ENCODE data around the gene MAX. TPM values are rescaled to one million over a fixed set of nuclear protein-coding genes. Genes with fewer than 3 reads are reported as not detected.

Gene MAX
- total RNA-seq, 1 experiment from 2014 or later: 83.6 TPM

DNA sequence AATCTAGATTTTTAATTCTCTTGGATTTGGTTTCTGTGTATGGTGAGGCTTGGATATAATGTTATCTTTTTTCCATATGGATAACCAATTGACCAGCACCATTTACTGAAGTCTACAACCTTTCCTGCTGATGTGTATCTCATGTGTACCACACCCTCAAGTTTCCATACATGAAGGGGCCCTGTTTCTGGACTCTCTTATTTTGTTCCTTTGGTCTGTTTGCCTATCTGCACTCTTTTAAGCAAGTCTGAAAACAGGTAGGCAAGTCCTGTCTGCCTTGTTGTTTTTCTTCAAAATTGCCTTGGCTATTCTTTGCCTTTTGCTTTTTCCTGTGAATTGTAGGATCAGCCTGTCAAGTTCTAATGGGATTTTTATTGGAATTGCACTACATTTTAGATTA is 44.6 kb downstream of the MAX start:
- H3K9me3 Mint-ChIP-seq (ENCODE audit: low read depth, unreplicated experiment): no peaks in the 10 kb centered on the region
- H3K27me3 Mint-ChIP-seq (ENCODE audit: unreplicated experiment): no peaks in the 10 kb centered on the region
- H3K36me3 Mint-ChIP-seq (ENCODE audit: insufficient read depth, unreplicated experiment): peaks cover 16% of the 10 kb centered on the region
- TF ChIP-seq, protein P1, sequence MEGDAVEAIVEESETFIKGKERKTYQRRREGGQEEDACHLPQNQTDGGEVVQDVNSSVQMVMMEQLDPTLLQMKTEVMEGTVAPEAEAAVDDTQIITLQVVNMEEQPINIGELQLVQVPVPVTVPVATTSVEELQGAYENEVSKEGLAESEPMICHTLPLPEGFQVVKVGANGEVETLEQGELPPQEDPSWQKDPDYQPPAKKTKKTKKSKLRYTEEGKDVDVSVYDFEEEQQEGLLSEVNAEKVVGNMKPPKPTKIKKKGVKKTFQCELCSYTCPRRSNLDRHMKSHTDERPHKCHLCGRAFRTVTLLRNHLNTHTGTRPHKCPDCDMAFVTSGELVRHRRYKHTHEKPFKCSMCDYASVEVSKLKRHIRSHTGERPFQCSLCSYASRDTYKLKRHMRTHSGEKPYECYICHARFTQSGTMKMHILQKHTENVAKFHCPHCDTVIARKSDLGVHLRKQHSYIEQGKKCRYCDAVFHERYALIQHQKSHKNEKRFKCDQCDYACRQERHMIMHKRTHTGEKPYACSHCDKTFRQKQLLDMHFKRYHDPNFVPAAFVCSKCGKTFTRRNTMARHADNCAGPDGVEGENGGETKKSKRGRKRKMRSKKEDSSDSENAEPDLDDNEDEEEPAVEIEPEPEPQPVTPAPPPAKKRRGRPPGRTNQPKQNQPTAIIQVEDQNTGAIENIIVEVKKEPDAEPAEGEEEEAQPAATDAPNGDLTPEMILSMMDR (IDR thresholded peaks at IDR 0.05; ENCODE audit: unreplicated experiment): no peak
- BruUV-seq (replicated peaks): no TSS peak
- CTCF ChIA-PET: no interaction called here
- no peak overlapping the region for H3K27ac Mint-ChIP-seq (ENCODE audit: unreplicated experiment)
- no peaks in the 10 kb centered on the region for H3K4me1 Mint-ChIP-seq (ENCODE audit: low read depth, unreplicated experiment)
- DNase-seq: no peak
- intact Hi-C loops (cut with micrococcal nuclease; ENCODE audit: unreplicated experiment): no loop called here
- no peak overlapping the region for H3K4me3 Mint-ChIP-seq (ENCODE audit: low read depth, unreplicated experiment)

DNA sequence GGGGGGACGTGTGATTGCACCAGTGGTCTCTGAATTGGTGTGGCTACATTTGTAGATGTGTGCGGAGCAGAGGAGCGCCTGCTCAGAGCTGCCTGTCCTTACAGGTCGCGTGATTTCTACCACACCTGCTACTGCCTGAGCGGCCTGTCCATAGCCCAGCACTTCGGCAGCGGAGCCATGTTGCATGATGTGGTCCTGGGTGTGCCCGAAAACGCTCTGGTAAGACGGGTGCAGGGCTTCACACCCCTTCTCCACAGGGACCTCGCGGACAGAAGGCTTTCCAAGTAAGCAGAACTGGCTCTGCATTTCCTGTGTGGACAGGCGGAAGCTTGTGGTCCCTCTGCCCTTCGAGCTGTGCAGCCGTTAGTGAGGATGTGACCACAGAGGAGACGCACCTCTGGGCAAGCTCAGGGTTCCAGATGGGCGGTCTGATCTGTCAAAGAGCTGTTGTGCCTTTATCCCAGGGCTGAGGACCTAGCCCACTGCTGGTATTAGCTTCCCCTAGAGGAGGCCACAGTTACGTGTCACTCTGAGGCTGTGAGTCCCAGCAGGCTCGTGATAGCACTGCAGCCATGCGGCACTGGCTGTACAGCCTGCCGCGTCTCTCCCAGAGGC is 47.7 kb downstream of the MAX start:
- Mint-ChIP-seq H3K27me3 (ENCODE audit: unreplicated experiment) (no peaks in the 10 kb centered on the region), H3K4me1 (ENCODE audit: low read depth, unreplicated experiment) (no peaks in the 10 kb centered on the region), H3K4me3 (ENCODE audit: low read depth, unreplicated experiment) (no peak overlapping the region), H3K9me3 (ENCODE audit: low read depth, unreplicated experiment) (no peaks in the 10 kb centered on the region), H3K27ac (ENCODE audit: unreplicated experiment) (no peak overlapping the region), H3K36me3 (ENCODE audit: insufficient read depth, unreplicated experiment) (peaks cover 4% of the 10 kb centered on the region)
- intact Hi-C loops (cut with micrococcal nuclease; ENCODE audit: unreplicated experiment): no loop called here
- TF ChIP-seq, protein P1 (IDR thresholded peaks at IDR 0.05; ENCODE audit: unreplicated experiment): no peak
- no TSS peak for BruUV-seq (replicated peaks)
- DNase-seq: no peak
- CTCF ChIA-PET: no interaction called here

DNA sequence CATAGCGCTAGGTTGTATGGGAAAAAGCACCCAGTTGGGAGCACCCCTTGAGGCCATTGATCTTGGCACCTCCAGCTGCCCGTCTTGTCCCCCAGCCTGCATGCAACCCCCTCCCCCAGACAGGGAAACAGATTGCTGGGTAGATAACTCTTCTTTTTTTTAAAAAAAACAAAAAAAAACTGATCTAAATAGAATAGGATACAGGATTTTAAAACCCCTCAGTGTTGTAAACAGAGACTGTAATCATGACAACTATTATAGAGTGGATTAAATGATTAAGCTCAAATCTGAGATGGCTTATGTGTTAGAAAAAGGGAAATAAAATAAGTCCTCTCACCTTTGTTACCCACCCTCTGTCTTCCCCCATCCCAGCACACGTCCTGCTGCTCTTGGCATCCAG is 48.9 kb downstream of the MAX start:
- TF ChIP-seq, protein P1 (IDR thresholded peaks at IDR 0.05; ENCODE audit: unreplicated experiment): no peak
- CTCF ChIA-PET: no interaction called here
- BruUV-seq (replicated peaks): no TSS peak
- no peaks in the 10 kb centered on the region for H3K27me3 Mint-ChIP-seq (ENCODE audit: unreplicated experiment)
- H3K4me3 Mint-ChIP-seq (ENCODE audit: low read depth, unreplicated experiment): no peak overlapping the region
- no peaks in the 10 kb centered on the region for H3K4me1 Mint-ChIP-seq (ENCODE audit: low read depth, unreplicated experiment)
- intact Hi-C loops (cut with micrococcal nuclease; ENCODE audit: unreplicated experiment): no loop called here
- H3K27ac Mint-ChIP-seq (ENCODE audit: unreplicated experiment): no peak overlapping the region
- DNase-seq: no peak
- H3K36me3 Mint-ChIP-seq (ENCODE audit: insufficient read depth, unreplicated experiment): no peaks in the 10 kb centered on the region
- no peaks in the 10 kb centered on the region for H3K9me3 Mint-ChIP-seq (ENCODE audit: low read depth, unreplicated experiment)

DNA sequence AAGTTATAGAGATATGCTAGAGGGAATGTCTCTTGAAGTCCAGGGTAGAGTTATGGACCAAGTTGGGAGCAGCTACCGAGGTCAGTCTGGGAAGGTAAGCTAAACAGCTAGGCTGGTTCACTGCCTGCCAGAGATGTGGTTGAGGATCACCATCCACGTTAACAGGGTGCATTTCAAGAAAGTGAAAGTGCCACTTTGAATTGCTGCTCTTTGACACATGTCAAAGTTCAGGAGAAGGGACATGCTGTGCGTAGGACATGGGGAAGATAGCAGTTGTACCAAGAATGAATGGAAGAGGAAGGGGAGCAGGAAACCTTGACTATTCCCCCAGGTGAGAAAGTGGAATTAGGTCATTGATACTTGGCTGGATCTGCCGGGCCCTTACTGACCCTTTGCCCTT is 49.5 kb downstream of the MAX start:
- TF ChIP-seq, protein P1 (IDR thresholded peaks at IDR 0.05; ENCODE audit: unreplicated experiment): no peak
- no peak for DNase-seq
- Mint-ChIP-seq H3K36me3 (ENCODE audit: insufficient read depth, unreplicated experiment) (peaks cover 1% of the 10 kb centered on the region), H3K4me3 (ENCODE audit: low read depth, unreplicated experiment) (no peak overlapping the region), H3K27ac (ENCODE audit: unreplicated experiment) (no peak overlapping the region), H3K9me3 (ENCODE audit: low read depth, unreplicated experiment) (no peaks in the 10 kb centered on the region), H3K4me1 (ENCODE audit: low read depth, unreplicated experiment) (no peaks in the 10 kb centered on the region), H3K27me3 (ENCODE audit: unreplicated experiment) (no peaks in the 10 kb centered on the region)
- CTCF ChIA-PET: no interaction called here
- BruUV-seq (replicated peaks): no TSS peak
- intact Hi-C loops (cut with micrococcal nuclease; ENCODE audit: unreplicated experiment): no loop called here
